T follicular helper cell (primary cell): Measurements from ENCODE around the gene FOXP4.
"Not testable (repeated sequence)": the region's sequence is repeated elsewhere in the genome, so short reads cannot be mapped to it uniquely, and the experiment has no call there.

Experiments used
- DNase-seq: peaks from one replicate; pipeline ENCODE4 v3.0.0-alpha.2; 2020; ENCODE audit warnings: low read depth

FOXP4 gene

DNA sequence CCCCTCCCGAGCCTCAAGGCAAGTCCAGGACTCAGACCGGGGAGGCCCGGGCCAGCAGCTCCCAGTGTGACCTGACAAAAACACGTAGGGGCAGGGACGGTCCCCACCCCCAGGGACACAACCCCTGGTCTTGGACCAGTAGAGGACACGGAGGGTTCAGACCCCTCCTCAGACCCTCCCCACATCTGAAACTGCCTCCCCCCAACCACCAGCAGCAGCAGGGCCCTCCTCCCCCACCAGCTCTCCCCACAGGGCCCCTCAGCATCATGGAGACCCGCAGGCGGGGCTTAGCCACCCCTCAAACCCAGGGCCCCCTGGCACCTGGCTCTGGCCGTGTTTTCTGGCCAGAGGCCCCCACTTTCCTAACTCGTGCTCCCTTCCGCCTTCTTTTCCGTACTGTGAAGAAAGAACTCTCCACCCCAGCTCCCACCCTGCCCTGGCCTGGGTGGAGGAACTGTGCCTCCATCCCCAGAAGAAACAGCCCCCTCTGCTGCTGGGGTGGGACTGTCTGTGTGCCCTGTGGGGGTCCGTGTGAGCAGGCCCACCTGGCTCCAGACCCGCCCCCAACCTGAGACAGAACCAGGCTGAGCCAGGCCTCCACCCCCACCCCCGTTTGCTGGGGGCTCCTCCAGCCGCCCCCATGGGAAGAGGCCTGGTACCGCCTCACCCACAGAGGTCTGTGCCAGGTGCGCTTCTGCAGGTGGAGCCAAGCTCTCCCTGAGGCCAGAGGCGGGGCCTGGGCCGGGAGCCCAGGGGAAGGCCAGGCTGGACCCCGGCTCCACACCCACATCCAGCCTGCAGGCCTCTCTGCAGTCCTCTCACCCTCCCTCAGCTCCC lies 53.1 kb downstream of the FOXP4 start:
- no peak for DNase-seq

DNA sequence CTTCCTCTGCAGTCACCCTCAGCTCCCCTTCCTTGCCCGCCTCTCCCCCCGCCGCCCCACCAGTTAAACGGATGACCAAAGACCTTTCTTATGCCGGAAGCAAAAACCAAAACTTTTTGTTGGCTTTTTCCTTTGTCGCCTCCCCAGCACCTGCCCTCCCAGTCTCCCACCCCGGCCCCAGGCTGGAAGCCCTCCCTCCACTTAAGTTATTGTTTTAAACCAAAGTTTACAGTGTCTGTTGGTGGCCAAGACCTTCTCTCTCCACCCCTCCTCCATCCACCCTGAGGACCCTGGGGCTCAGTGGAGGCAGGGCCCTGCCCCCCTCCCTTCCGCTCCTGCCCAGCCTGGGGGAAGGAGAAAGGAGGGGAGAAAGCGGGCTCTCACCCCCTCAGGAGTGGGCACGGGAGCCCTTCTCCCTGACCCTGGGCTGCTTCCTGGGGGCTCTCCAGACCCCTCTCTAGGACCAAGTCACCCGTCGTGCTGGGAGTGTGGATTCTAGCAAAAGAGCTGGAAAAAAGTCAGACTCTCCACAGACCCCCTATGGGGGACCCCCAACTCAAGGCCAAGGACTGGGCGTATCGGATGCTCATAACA lies 53.8 kb downstream of the FOXP4 start:
- no peak for DNase-seq

DNA sequence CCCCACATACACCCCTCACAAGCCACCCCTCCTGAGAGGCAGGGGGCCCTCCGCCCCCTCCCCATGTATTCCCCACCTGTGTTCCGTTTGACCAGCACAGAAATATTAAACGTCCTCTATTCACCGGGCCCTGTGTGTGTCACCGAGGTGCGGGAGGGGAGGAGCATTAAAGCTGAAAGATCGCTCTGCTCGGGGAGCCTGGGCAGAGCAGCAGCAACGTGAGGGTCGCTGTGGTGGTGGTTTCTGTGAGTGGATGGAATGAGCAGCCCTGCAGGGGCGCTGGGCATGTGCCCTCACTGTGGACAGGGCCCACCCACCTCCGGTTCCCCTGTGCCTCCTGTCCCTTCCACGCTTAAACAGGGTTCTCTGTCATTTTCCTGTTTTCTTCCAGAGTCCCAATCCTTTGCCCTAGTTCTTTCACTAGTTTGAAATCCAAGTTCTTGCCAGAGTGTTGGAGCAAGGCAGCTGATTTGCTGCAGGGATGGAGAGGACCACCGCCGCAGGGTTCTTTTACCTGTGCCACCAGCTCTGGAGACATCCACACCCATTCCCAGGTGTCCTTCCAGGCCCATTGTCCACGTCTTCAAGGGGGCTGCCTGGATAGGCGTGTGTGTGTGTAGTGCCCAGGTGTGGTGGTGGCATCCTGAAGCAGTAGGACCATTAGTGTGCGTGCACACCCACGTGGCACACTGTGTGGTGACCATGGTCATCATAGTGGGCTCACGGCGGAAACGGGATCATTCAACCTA lies 54.5 kb downstream of the FOXP4 start:
- DNase-seq, result no peak

- no peak for DNase-seq
Observed at GRCh38 chr6:41601248-41601549, 55.0 kb downstream of the FOXP4 start.

DNA sequence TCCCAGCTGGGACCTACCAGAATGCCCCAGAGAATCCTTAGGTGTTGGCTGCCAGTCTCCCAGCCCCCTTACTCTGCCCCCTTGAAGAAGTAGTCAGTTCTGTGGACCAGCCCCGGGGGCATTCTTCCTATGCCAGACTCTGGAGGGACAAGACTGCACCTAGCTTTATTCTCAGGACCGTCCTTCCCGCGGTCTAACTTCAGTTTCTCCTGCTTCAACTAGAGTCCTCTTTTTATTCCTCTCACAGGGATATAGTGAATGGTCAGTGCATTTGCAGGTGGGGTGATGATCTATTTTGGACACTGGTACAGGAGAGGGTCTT lies 56.2 kb downstream of the FOXP4 start:
- no peak for DNase-seq

- peak; percentile 58 for DNase-seq
Observed at GRCh38 chr6:41602864-41603608, 56.9 kb downstream of the FOXP4 start.

GRCh38 chr6:41604006-41604405 lies 57.8 kb downstream of the FOXP4 start:
- no peak for DNase-seq

GRCh38 chr6:41605649-41606048 lies 59.5 kb downstream of the FOXP4 start:
- no peak for DNase-seq

DNA sequence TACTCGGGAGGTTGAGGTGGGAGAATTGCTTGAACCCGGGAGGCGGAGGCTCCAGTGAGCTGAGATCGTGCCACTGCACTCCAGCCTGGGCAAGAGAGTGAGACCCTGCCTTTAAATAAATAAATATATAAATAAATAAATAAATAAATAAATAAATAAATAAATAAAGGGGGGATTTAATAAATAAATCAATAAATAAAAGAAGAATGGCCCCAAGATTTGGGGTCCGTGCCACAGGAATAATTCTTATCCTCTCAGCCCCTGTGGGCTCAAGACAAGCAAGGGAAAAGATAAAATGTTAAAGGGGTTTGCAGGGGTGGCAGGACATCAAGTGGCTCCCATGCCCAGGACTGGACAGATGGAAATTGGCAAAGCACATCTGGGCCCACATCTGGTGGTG lies 60.9 kb downstream of the FOXP4 start:
- no peak for DNase-seq

DNA sequence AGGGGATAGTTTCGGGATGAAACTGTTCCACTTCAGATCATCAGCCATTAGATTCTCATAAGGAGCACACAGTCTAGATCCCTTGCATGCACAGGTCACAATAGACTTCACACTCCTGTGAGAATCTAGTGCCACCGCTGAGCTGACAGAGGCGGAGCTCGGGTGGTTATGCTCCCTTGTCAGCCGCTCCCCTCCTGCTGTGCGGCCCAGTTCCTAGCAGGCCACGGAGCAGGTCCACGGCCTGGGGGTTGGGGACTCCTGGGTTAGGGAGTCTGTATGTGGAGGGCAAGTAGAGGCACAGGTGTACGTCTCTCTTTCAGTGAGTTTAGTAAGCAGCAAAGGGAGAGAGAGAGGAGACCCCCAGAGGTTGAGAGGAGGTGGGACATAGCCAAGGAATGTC lies 61.6 kb downstream of the FOXP4 start:
- DNase-seq, result no peak

- no peak for DNase-seq
Observed at GRCh38 chr6:41608443-41609151, 62.4 kb downstream of the FOXP4 start.

GRCh38 chr6:41614715-41615114 lies 68.5 kb downstream of the FOXP4 start:
- DNase-seq, result no peak

GRCh38 chr6:41615311-41615710 lies 69.1 kb downstream of the FOXP4 start:
- DNase-seq, result no peak

GRCh38 chr6:41618598-41618997 lies 72.4 kb downstream of the FOXP4 start:
- no peak for DNase-seq

- DNase-seq, result not testable (repeated sequence)
Observed at GRCh38 chr6:41619193-41619592, 73.0 kb downstream of the FOXP4 start.

DNA sequence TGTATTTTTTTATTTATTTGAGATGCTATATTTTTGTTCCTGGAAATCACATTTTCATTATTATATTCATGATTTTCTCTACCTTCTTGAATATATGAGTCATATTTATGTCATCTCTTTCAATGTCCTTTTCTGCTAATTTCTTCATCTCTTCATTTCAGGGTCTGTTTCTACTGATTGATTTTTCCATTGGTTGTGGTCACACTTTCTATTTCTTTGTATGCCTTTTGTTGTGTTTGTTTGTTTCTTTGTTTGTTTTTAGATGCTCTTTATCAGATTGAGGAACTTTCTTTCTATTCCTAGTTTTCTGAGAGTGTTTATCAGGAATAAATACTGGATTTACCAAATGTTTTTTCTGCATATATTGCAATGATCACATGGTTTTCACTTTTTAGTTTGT lies 75.2 kb downstream of the FOXP4 start:
- DNase-seq, result no peak

DNA sequence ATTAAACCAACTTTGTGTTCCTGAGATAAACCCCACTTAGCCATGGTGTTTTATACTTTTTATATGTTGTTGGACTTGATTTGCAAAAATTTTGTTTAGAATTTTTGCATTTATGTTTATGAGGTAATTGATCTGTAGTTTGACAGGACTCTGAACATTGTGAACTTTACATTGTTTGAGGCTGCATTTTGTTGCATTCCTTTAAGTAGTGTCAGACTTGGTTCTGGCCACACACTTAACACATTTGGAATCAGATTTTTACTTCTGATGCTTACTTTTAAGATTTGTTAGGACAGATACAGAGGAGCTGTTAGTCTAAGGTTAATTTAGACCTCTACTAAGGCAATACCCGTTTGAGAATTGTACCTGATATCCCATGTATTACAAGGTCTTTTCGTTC lies 75.6 kb downstream of the FOXP4 start:
- no peak for DNase-seq

- DNase-seq, result no peak
Observed at GRCh38 chr6:41622206-41622988, 76.2 kb downstream of the FOXP4 start.

DNA sequence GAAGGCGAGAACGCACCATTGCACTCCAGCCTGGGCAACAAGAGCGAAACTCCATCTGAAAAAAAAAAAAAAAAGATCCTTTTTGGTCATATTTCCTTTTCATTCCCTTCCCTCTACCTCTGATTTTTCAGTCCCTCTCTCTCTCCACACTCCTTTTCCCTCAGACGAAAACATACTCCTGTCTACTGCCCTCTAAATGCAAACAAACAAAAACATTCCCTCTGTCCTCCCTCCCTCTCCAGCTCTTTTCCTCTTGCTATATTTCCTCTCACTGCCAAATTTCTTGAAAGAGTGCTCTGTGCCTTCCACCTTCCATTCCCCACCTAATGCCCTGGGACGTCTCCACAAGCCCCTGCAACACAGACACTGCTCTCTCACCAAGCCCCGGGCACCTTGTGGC lies 77.1 kb downstream of the FOXP4 start:
- DNase-seq, result no peak

- DNase-seq, result no peak
Observed at GRCh38 chr6:41624621-41625380, 78.6 kb downstream of the FOXP4 start.
